Measurements from ENCODE around the gene PGGHG. TPM values are rescaled to one million over a fixed set of nuclear protein-coding genes. Genes with fewer than 3 reads are reported as not detected.
"Not testable (repeated sequence)": the region's sequence is repeated elsewhere in the genome, so short reads cannot be mapped to it uniquely, and the experiment has no call there.

Gene PGGHG
- total and polyA plus RNA-seq, 2 donors, result 9.5 to 36.3 TPM

GRCh38 chr11:256952-257737 is 31.8 kb upstream of the PGGHG start:
- 78% methylated on average over 14 of the region's 14 CpGs for WGBS

GRCh38 chr11:257766-258493 is 31.0 kb upstream of the PGGHG start:
- no peaks in the 10 kb centered on the region for H3K4me1 ChIP-seq (ENCODE audit: insufficient read depth)
- WGBS, result 78% methylated on average over 15 of the region's 15 CpGs
- H3K36me3 ChIP-seq (ENCODE audit: insufficient read depth), result no peaks in the 10 kb centered on the region
- no peak overlapping the region for H3K27ac ChIP-seq (ENCODE audit: low read depth)
- no peak for DNase-seq (ENCODE audit: extremely low spot score)
- H3K4me3 ChIP-seq (ENCODE audit: low read depth, low read length), result no peak overlapping the region

More at GRCh38 chr11:256952-257737, 31.8 kb upstream of the PGGHG start:
- H3K27ac ChIP-seq (ENCODE audit: low read depth), result no peak overlapping the region
- no peak overlapping the region for H3K4me3 ChIP-seq (ENCODE audit: low read depth, low read length)
- peaks cover 2% of the 10 kb centered on the region for H3K36me3 ChIP-seq (ENCODE audit: insufficient read depth)
- no peaks in the 10 kb centered on the region for H3K4me1 ChIP-seq (ENCODE audit: insufficient read depth)
- no peak for DNase-seq (ENCODE audit: extremely low spot score)

- no peaks in the 10 kb centered on the region for H3K36me3 ChIP-seq (ENCODE audit: insufficient read depth)
- DNase-seq (ENCODE audit: extremely low spot score), result no peak
- no peak overlapping the region for H3K27ac ChIP-seq (ENCODE audit: low read depth)
- no peaks in the 10 kb centered on the region for H3K4me1 ChIP-seq (ENCODE audit: insufficient read depth)
- H3K4me3 ChIP-seq (ENCODE audit: low read depth, low read length), result no peak overlapping the region
- WGBS, result 68% methylated on average over 10 of the region's 10 CpGs
Measured at GRCh38 chr11:259413-259812, 29.5 kb upstream of the PGGHG start.

- Histone ChIP-seq H3K4me1 (ENCODE audit: insufficient read depth) (no peaks in the 10 kb centered on the region), H3K36me3 (ENCODE audit: insufficient read depth) (no peaks in the 10 kb centered on the region), H3K27ac (ENCODE audit: low read depth) (no peak overlapping the region), H3K4me3 (ENCODE audit: low read depth, low read length) (no peak overlapping the region)
- 92% methylated on average over 4 of the region's 4 CpGs for WGBS
- no peak for DNase-seq (ENCODE audit: extremely low spot score)
Measured at GRCh38 chr11:261624-262023, 27.3 kb upstream of the PGGHG start.

GRCh38 chr11:266676-267439 is 22.1 kb upstream of the PGGHG start:
- Histone ChIP-seq H3K36me3 (ENCODE audit: insufficient read depth) (no peaks in the 10 kb centered on the region), H3K4me1 (ENCODE audit: insufficient read depth) (no peaks in the 10 kb centered on the region), H3K27ac (ENCODE audit: low read depth) (no peak overlapping the region), H3K4me3 (ENCODE audit: low read depth, low read length) (no peak overlapping the region)
- DNase-seq (ENCODE audit: extremely low spot score), result no peak
- 87% methylated on average over 5 of the region's 13 CpGs for WGBS

- WGBS, result 65% methylated on average over 17 of the region's 18 CpGs
- Histone ChIP-seq H3K4me3 (ENCODE audit: low read depth, low read length) (peak overlapping the region; percentile 19), H3K4me1 (ENCODE audit: insufficient read depth) (no peaks in the 10 kb centered on the region), H3K36me3 (ENCODE audit: insufficient read depth) (no peaks in the 10 kb centered on the region), H3K27ac (ENCODE audit: low read depth) (no peak overlapping the region)
- no peak for DNase-seq (ENCODE audit: extremely low spot score)
Measured at GRCh38 chr11:267491-267994, 21.4 kb upstream of the PGGHG start.

- not testable (repeated sequence) for H3K4me1 ChIP-seq (ENCODE audit: insufficient read depth); H3K4me3 ChIP-seq (ENCODE audit: low read depth, low read length); DNase-seq (ENCODE audit: extremely low spot score); H3K36me3 ChIP-seq (ENCODE audit: insufficient read depth)
- WGBS, result 41% methylated on average over 16 of the region's 16 CpGs
- peak overlapping the region; percentile 62 for H3K27ac ChIP-seq (ENCODE audit: low read depth)
Measured at GRCh38 chr11:268716-269145, 20.2 kb upstream of the PGGHG start.

- Histone ChIP-seq H3K27ac (ENCODE audit: low read depth) (peak overlapping the region; percentile 62), H3K36me3 (ENCODE audit: insufficient read depth) (no peaks in the 10 kb centered on the region), H3K4me3 (ENCODE audit: low read depth, low read length) (no peak overlapping the region), H3K4me1 (ENCODE audit: insufficient read depth) (no peaks in the 10 kb centered on the region)
- 46% methylated on average over 21 of the region's 21 CpGs for WGBS
- no peak for DNase-seq (ENCODE audit: extremely low spot score)
Measured at GRCh38 chr11:269146-269890, 19.6 kb upstream of the PGGHG start.

GRCh38 chr11:270451-271318 is 18.2 kb upstream of the PGGHG start:
- no peak for DNase-seq (ENCODE audit: extremely low spot score)
- Histone ChIP-seq H3K36me3 (ENCODE audit: insufficient read depth) (no peaks in the 10 kb centered on the region), H3K4me3 (ENCODE audit: low read depth, low read length) (no peak overlapping the region), H3K27ac (ENCODE audit: low read depth) (no peak overlapping the region), H3K4me1 (ENCODE audit: insufficient read depth) (no peaks in the 10 kb centered on the region)
- WGBS, result 77% methylated on average over 18 of the region's 18 CpGs

GRCh38 chr11:271319-271715 is 17.6 kb upstream of the PGGHG start:
- no peak overlapping the region for H3K27ac ChIP-seq (ENCODE audit: low read depth)
- 48% methylated on average over 8 of the region's 8 CpGs for WGBS
- no peak overlapping the region for H3K4me3 ChIP-seq (ENCODE audit: low read depth, low read length)
- no peaks in the 10 kb centered on the region for H3K36me3 ChIP-seq (ENCODE audit: insufficient read depth)
- no peaks in the 10 kb centered on the region for H3K4me1 ChIP-seq (ENCODE audit: insufficient read depth)
- DNase-seq (ENCODE audit: extremely low spot score), result no peak

- WGBS, result 86% methylated on average over 22 of the region's 22 CpGs
- H3K27ac ChIP-seq (ENCODE audit: low read depth), result no peak overlapping the region
- DNase-seq (ENCODE audit: extremely low spot score), result no peak
- H3K36me3 ChIP-seq (ENCODE audit: insufficient read depth), result no peaks in the 10 kb centered on the region
- H3K4me1 ChIP-seq (ENCODE audit: insufficient read depth), result no peaks in the 10 kb centered on the region
- no peak overlapping the region for H3K4me3 ChIP-seq (ENCODE audit: low read depth, low read length)
Measured at GRCh38 chr11:272195-272930, 16.6 kb upstream of the PGGHG start.

GRCh38 chr11:272931-273198 is 16.1 kb upstream of the PGGHG start:
- Histone ChIP-seq H3K27ac (ENCODE audit: low read depth) (no peak overlapping the region), H3K36me3 (ENCODE audit: insufficient read depth) (no peaks in the 10 kb centered on the region), H3K4me1 (ENCODE audit: insufficient read depth) (no peaks in the 10 kb centered on the region), H3K4me3 (ENCODE audit: low read depth, low read length) (no peak overlapping the region)
- no peak for DNase-seq (ENCODE audit: extremely low spot score)
- WGBS, result 80% methylated on average over 6 of the region's 6 CpGs

All from urinary bladder (tissue), 4 donors.